ENCODE data around the gene DRAXIN.

DRAXIN gene

DNA sequence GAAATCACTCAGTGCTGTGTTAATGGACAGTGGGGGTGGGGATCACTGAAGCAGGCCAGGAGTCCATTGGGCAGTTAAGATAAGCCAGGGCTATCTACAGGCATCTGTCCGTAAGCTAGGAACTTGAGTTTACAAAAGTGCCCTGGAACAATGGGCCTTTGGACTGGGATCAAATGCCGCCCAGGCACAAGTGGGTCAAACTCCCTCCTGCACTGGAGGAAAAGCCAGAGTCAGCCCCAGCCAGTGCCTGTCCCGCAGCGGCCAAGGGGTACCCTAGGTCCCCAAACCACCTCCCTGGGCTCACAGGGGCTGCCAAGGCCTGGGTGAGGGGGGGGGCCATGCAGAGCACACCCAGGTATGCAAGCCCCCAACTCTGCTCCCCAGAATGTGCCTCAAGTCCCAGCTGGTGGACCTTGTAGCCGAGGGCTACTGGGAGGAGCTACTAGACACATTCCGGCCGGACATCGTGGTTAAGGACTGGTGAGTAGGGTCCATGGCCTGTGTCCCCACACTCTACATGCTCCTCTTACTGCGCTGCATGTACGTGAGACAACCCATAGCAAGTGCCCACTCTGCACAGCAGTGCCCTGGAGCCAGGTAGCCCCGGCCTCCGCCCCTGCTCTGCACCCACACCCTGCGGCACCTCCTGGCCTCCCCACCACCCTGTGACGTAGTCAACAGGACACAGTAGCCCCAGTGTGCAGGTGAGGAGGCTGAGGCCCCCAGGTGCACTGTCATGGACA is 19.8 kb upstream of the DRAXIN start:
- TF ChIP-seq SPI1 (IDR thresholded peaks at IDR 0.05; ENCODE audit: borderline replicate concordance, low read depth) (no peak), GABPA (IDR thresholded peaks at IDR 0.05; ENCODE audit: low read depth) (no peak), POLR2AphosphoS5 (IDR thresholded peaks at IDR 0.05; ENCODE audit: low read depth) (no peak)
- TF ChIP-seq, protein P1, sequence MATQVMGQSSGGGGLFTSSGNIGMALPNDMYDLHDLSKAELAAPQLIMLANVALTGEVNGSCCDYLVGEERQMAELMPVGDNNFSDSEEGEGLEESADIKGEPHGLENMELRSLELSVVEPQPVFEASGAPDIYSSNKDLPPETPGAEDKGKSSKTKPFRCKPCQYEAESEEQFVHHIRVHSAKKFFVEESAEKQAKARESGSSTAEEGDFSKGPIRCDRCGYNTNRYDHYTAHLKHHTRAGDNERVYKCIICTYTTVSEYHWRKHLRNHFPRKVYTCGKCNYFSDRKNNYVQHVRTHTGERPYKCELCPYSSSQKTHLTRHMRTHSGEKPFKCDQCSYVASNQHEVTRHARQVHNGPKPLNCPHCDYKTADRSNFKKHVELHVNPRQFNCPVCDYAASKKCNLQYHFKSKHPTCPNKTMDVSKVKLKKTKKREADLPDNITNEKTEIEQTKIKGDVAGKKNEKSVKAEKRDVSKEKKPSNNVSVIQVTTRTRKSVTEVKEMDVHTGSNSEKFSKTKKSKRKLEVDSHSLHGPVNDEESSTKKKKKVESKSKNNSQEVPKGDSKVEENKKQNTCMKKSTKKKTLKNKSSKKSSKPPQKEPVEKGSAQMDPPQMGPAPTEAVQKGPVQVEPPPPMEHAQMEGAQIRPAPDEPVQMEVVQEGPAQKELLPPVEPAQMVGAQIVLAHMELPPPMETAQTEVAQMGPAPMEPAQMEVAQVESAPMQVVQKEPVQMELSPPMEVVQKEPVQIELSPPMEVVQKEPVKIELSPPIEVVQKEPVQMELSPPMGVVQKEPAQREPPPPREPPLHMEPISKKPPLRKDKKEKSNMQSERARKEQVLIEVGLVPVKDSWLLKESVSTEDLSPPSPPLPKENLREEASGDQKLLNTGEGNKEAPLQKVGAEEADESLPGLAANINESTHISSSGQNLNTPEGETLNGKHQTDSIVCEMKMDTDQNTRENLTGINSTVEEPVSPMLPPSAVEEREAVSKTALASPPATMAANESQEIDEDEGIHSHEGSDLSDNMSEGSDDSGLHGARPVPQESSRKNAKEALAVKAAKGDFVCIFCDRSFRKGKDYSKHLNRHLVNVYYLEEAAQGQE (IDR thresholded peaks at IDR 0.05; ENCODE audit: insufficient replicate concordance, low read depth): no peak
- TF ChIP-seq, protein P2, sequence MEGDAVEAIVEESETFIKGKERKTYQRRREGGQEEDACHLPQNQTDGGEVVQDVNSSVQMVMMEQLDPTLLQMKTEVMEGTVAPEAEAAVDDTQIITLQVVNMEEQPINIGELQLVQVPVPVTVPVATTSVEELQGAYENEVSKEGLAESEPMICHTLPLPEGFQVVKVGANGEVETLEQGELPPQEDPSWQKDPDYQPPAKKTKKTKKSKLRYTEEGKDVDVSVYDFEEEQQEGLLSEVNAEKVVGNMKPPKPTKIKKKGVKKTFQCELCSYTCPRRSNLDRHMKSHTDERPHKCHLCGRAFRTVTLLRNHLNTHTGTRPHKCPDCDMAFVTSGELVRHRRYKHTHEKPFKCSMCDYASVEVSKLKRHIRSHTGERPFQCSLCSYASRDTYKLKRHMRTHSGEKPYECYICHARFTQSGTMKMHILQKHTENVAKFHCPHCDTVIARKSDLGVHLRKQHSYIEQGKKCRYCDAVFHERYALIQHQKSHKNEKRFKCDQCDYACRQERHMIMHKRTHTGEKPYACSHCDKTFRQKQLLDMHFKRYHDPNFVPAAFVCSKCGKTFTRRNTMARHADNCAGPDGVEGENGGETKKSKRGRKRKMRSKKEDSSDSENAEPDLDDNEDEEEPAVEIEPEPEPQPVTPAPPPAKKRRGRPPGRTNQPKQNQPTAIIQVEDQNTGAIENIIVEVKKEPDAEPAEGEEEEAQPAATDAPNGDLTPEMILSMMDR (IDR thresholded peaks at IDR 0.05; ENCODE audit: insufficient read depth, low read length): no peak
- Histone ChIP-seq H3K27me3 (ENCODE audit: insufficient read depth, poor library complexity, severe bottlenecking) (no peaks in the 10 kb centered on the region), H3K27ac (replicated peaks) (no peak overlapping the region), H3K4me3 (replicated peaks; ENCODE audit: insufficient read depth, low read length) (no peak overlapping the region)
- DNase-seq (ENCODE audit: low read depth in 1 of 2, low spot score in 1 of 2): no peak

DNA sequence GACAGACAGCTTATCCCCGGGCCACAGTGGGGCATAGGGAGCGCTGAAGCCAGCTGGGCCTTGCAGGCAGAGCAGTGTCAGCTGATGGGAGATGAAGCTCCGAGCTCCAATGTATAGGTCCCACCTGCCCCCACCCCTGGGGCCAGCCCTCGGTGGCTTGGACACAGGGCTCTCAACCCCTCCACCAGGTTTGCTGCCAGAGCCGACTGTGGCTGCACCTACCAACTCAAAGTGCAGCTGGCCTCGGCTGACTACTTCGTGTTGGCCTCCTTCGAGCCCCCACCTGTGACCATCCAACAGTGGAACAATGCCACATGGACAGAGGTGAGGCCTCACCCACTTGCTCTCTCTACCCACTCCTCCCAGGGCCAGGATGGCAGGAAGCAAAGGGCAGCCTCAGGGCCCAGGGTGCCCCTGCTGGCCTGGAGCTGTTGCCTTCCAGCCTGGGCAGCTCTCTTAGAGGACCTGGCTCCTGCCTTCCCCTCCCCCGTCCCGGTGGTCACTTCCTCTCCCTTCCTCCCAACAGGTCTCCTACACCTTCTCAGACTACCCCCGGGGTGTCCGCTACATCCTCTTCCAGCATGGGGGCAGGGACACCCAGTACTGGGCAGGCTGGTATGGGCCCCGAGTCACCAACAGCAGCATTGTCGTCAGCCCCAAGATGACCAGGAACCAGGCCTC is 18.3 kb upstream of the DRAXIN start:
- DNase-seq (ENCODE audit: low read depth in 1 of 2, low spot score in 1 of 2): no peak
- H3K27me3 ChIP-seq (ENCODE audit: insufficient read depth, poor library complexity, severe bottlenecking): no peaks in the 10 kb centered on the region
- H3K4me3 ChIP-seq (replicated peaks; ENCODE audit: insufficient read depth, low read length): no peak overlapping the region

DNA sequence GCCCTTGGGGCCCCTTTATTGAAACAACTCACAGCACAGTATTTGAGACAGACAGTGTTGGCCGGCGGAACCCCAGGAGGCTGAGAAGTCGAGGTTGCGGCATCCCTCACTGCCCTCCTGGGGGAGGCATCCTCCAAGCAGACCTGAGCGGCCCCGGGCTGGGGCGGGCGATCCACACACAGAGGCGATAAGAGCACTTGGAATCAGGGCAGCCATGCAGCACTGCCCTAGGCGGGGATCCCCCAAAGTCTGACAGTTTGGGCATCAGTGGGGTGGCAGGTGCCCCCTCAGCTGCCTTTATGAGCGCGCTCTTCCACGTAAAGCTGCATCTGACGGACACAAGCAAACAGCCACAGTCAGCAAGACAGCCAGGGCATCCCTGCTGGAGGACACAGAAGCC is 17.0 kb upstream of the DRAXIN start:
- Histone ChIP-seq H3K27me3 (ENCODE audit: insufficient read depth, poor library complexity, severe bottlenecking) (no peaks in the 10 kb centered on the region), H3K27ac (replicated peaks) (no peak overlapping the region), H3K4me3 (replicated peaks; ENCODE audit: insufficient read depth, low read length) (no peak overlapping the region)
- TF ChIP-seq, protein P1 (IDR thresholded peaks at IDR 0.05; ENCODE audit: insufficient replicate concordance, low read depth): no peak
- TF ChIP-seq POLR2AphosphoS5 (IDR thresholded peaks at IDR 0.05; ENCODE audit: low read depth) (no peak), GABPA (IDR thresholded peaks at IDR 0.05; ENCODE audit: low read depth) (no peak), SPI1 (IDR thresholded peaks at IDR 0.05; ENCODE audit: borderline replicate concordance, low read depth) (no peak)
- TF ChIP-seq, protein P2 (IDR thresholded peaks at IDR 0.05; ENCODE audit: insufficient read depth, low read length): no peak
- DNase-seq (ENCODE audit: low read depth in 1 of 2, low spot score in 1 of 2): no peak

More for the DNA sequence above, 18.3 kb upstream of the DRAXIN start:
- no peak overlapping the region for H3K27ac ChIP-seq (replicated peaks)
- TF ChIP-seq, protein P2 (IDR thresholded peaks at IDR 0.05; ENCODE audit: insufficient read depth, low read length): no peak
- TF ChIP-seq SPI1 (IDR thresholded peaks at IDR 0.05; ENCODE audit: borderline replicate concordance, low read depth) (no peak), GABPA (IDR thresholded peaks at IDR 0.05; ENCODE audit: low read depth) (no peak)
